ELR (cell line): ENCODE results near the gene MCM8.
"Not testable (repeated sequence)": the region's sequence is repeated elsewhere in the genome, so short reads cannot be mapped to it uniquely, and the experiment has no call there.

Experiments used
- DNase-seq: peaks from one replicate; pipeline ENCODE4 v3.0.0-alpha.2; 2015; ENCODE audit warnings: low read depth

MCM8 gene

GRCh38 chr20:6007094-6007528 is 56.7 kb downstream of the MCM8 start:
- peak; percentile 20 for DNase-seq

- no peak for DNase-seq
Observed at GRCh38 chr20:6007529-6008103, 57.2 kb downstream of the MCM8 start.

- DNase-seq = peak; percentile 85
Observed at GRCh38 chr20:6008254-6008653, 57.8 kb downstream of the MCM8 start.

GRCh38 chr20:6012179-6012578 is 61.7 kb downstream of the MCM8 start:
- no peak for DNase-seq

GRCh38 chr20:6014017-6014416 is 63.6 kb downstream of the MCM8 start:
- DNase-seq = no peak

- DNase-seq = no peak
Observed at GRCh38 chr20:6014957-6015356, 64.5 kb downstream of the MCM8 start.

- no peak for DNase-seq
Observed at GRCh38 chr20:6017467-6017866, 67.0 kb downstream of the MCM8 start.

GRCh38 chr20:6017880-6018279 is 67.4 kb downstream of the MCM8 start:
- no peak for DNase-seq

GRCh38 chr20:6024768-6025167 is 74.3 kb downstream of the MCM8 start:
- no peak for DNase-seq

GRCh38 chr20:6026051-6026450 is 75.6 kb downstream of the MCM8 start:
- DNase-seq = peak; percentile 57

- no peak for DNase-seq
Observed at GRCh38 chr20:6028818-6029217, 78.4 kb downstream of the MCM8 start.

GRCh38 chr20:6029538-6029937 is 79.1 kb downstream of the MCM8 start:
- DNase-seq = no peak

- no peak for DNase-seq
Observed at GRCh38 chr20:6030453-6031080, 80.1 kb downstream of the MCM8 start.

GRCh38 chr20:6032907-6033306 is 82.5 kb downstream of the MCM8 start:
- not testable (repeated sequence) for DNase-seq

GRCh38 chr20:6034134-6034969 is 83.9 kb downstream of the MCM8 start:
- DNase-seq = no peak

- DNase-seq = no peak
Observed at GRCh38 chr20:6036213-6036612, 85.8 kb downstream of the MCM8 start.

GRCh38 chr20:6037082-6037481 is 86.6 kb downstream of the MCM8 start:
- DNase-seq = no peak

- DNase-seq = no peak
Observed at GRCh38 chr20:6038256-6038655, 87.8 kb downstream of the MCM8 start.

GRCh38 chr20:6039766-6040165 is 89.3 kb downstream of the MCM8 start:
- no peak for DNase-seq

GRCh38 chr20:6040540-6040939 is 90.1 kb downstream of the MCM8 start:
- no peak for DNase-seq

GRCh38 chr20:6040958-6041807 is 90.7 kb downstream of the MCM8 start:
- DNase-seq = no peak

- DNase-seq = no peak
Observed at GRCh38 chr20:6041808-6042265, 91.4 kb downstream of the MCM8 start.
